CD4-positive, alpha-beta T cell (primary cell): Measurements from ENCODE around the gene AVPR1A. TPM values are rescaled to one million over a fixed set of nuclear protein-coding genes. Genes with fewer than 3 reads are reported as not detected.
A peak's percentile ranks its signal among the peaks of the same experiment; 100 is the strongest.

Experiments
- ATAC-seq: fragments of 200-7000 bp; cut with Tn5 transposase; one replicate; pipeline ENCODE4 v1.10.0; 2022; ENCODE audit warnings: mild to moderate bottlenecking; ENCODE audit not compliant: poor library complexity
- CTCF ChIA-PET: fragments of 350-600 bp; sonication (Branson Sonifier 250); formaldehyde crosslinking; loops from one replicate; lab custom pipeline; 2021; ENCODE audit warnings: antibody characterized with exemption, inconsistent platforms; lab: Charles Lee
- POLR2A ChIA-PET: fragments of 350-600 bp; sonication (Branson Sonifier 250); formaldehyde crosslinking; loops from one replicate; lab custom pipeline; 2021; ENCODE audit warnings: antibody characterized with exemption, inconsistent platforms; lab: Charles Lee
- DNase-seq, 14 experiments: peaks; one replicate each; pipeline ENCODE4 v3.0.0-alpha.2; 2013 to 2020; ENCODE audit warnings: mixed read lengths in 2 of 14
- H3K27ac ChIP-seq, 2 donors: one replicate each; pipeline versions ENCODE4 v1.5.1 to v1.7.0; 2013; ENCODE audit warnings: low read length in 2 of 2, low read depth in 1 of 2, mild to moderate bottlenecking in 1 of 2
- H3K27me3 ChIP-seq, 2 experiments: 1 replicate in 1 of 2; 2 replicates in 1 of 2; pipeline versions ENCODE4 v1.6.1 to v1.7.0; 2013; ENCODE audit warnings: low read length in 2 of 2, control low read depth in 1 of 2, mild to moderate bottlenecking in 1 of 2, moderate library complexity in 1 of 2; ENCODE audit not compliant: insufficient read depth in 2 of 2, control insufficient read depth in 1 of 2
- H3K36me3 ChIP-seq: one replicate; pipeline ENCODE4 v1.6.1; 2013; ENCODE audit warnings: low read length, control low read depth; ENCODE audit not compliant: insufficient read depth
- H3K4me1 ChIP-seq: one replicate; pipeline ENCODE4 v1.6.1; 2013; ENCODE audit warnings: low read length, control low read depth; ENCODE audit not compliant: insufficient read depth
- H3K4me3 ChIP-seq: one replicate; pipeline ENCODE4 v1.5.1; 2013; ENCODE audit warnings: mild to moderate bottlenecking, low read length, moderate library complexity
- H3K9me3 ChIP-seq, 2 experiments: 1 replicate in 1 of 2; 2 replicates in 1 of 2; pipeline versions ENCODE4 v1.6.1 to v1.7.0; 2013; ENCODE audit warnings: low read length in 2 of 2, mild to moderate bottlenecking in 2 of 2, control low read depth in 1 of 2, moderate library complexity in 1 of 2; ENCODE audit not compliant: control insufficient read depth in 1 of 2, insufficient read depth in 1 of 2
- H3K27ac Mint-ChIP-seq: one replicate; pipeline ENCODE4 v1.8.0; 2020; ENCODE audit warnings: mixed read lengths
- H3K27me3 Mint-ChIP-seq: one replicate; pipeline ENCODE4 v1.8.0; 2021; ENCODE audit warnings: mixed read lengths
- H3K36me3 Mint-ChIP-seq: one replicate; pipeline ENCODE4 v1.8.0; 2021; ENCODE audit warnings: low read depth, mixed read lengths
- H3K4me1 Mint-ChIP-seq: one replicate; pipeline ENCODE4 v1.8.0; 2021; ENCODE audit warnings: low read depth, mixed read lengths
- H3K4me3 Mint-ChIP-seq: one replicate; pipeline ENCODE4 v1.8.0; 2020; ENCODE audit warnings: mild to moderate bottlenecking, mixed read lengths
- H3K9me3 Mint-ChIP-seq: one replicate; pipeline ENCODE4 v1.8.0; 2020; ENCODE audit warnings: mixed read lengths
- CTCF ChIP-seq: fragments of 200-600 bp; IDR thresholded peaks from one replicate; pipeline ENCODE4 v1.8.0; 2022; ENCODE audit warnings: antibody characterized with exemption, mild to moderate bottlenecking
- intact Hi-C, 2 experiments: fragments of 100-400 bp; cut with DNase I in 1 of 2; cut with micrococcal nuclease in 1 of 2; formaldehyde crosslinking; loops; one replicate each; pipeline versions ENCODE4 v1.15.1 to v1.9.0; 2023 to 2025; cut with DNase I, micrococcal nuclease
- total RNA-seq, 174 experiments: library from RNA in 2 of 174; stranded (reverse) in 2 of 174; gene quantifications; one replicate each; pipeline ENCODE4 v1.2.3 and lab custom pipeline; 2021 to 2026

Gene AVPR1A
- total RNA-seq, 2 experiments from 2014 or later = not detected

- H3K36me3 ChIP-seq = no peaks in the 10 kb centered on the region
- Mint-ChIP-seq H3K9me3 (no peaks in the 10 kb centered on the region), H3K4me1 (peaks cover 16% of the 10 kb centered on the region), H3K27me3 (peaks cover 68% of the 10 kb centered on the region), H3K27ac (no peak overlapping the region), H3K36me3 (no peaks in the 10 kb centered on the region), H3K4me3 (peak overlapping the region; percentile 27)
- DNase-seq (peak in 3 of 14 experiments; percentile 1 to 11 (median 8)), ATAC-seq (no peak)
- intact Hi-C loops = no loop called here
- no peak overlapping the region for H3K4me3 ChIP-seq
- ChIA-PET CTCF (no interaction called here), POLR2A (no interaction called here)
- no peak overlapping the region for H3K27ac ChIP-seq
- peaks cover 32 to 58% of the 10 kb centered on the region in 2 experiments for H3K27me3 ChIP-seq
- peaks cover 14% of the 10 kb centered on the region for H3K4me1 ChIP-seq
- peaks cover 0 to 22% of the 10 kb centered on the region in 2 experiments for H3K9me3 ChIP-seq
- TF ChIP-seq CTCF = no peak
These were observed 771 bp upstream of the AVPR1A start for GRCh38 chr12:63151623-63152320.

- H3K27me3 Mint-ChIP-seq = peaks cover 73% of the 10 kb centered on the region
- peaks cover 32 to 58% of the 10 kb centered on the region in 2 experiments for H3K27me3 ChIP-seq
- ChIA-PET CTCF (no interaction called here), POLR2A (no interaction called here)
- H3K36me3 Mint-ChIP-seq = no peaks in the 10 kb centered on the region
- DNase-seq = no peak
- H3K27ac ChIP-seq = no peak overlapping the region
- no peak overlapping the region for H3K4me3 Mint-ChIP-seq
- no peak for ATAC-seq
- H3K36me3 ChIP-seq = no peaks in the 10 kb centered on the region
- intact Hi-C loops = no loop called here
- H3K27ac Mint-ChIP-seq = no peak overlapping the region
- H3K9me3 Mint-ChIP-seq = no peaks in the 10 kb centered on the region
- H3K9me3 ChIP-seq = peaks cover 0 to 22% of the 10 kb centered on the region in 2 experiments
- peaks cover 14% of the 10 kb centered on the region for H3K4me1 ChIP-seq
- TF ChIP-seq CTCF = no peak
- no peak overlapping the region for H3K4me3 ChIP-seq
- H3K4me1 Mint-ChIP-seq = peaks cover 16% of the 10 kb centered on the region
These were observed 890 bp downstream of the AVPR1A start for GRCh38 chr12:63149909-63150712.

GRCh38 chr12:63144556-63144955, 6.4 kb downstream of the AVPR1A start:
- no peak for DNase-seq
- no peak overlapping the region for H3K4me3 ChIP-seq
- H3K4me1 ChIP-seq = no peaks in the 10 kb centered on the region
- POLR2A ChIA-PET = no interaction called here
- CTCF ChIA-PET = no interaction called here
- H3K36me3 ChIP-seq = no peaks in the 10 kb centered on the region
- Mint-ChIP-seq H3K4me3 (no peak overlapping the region), H3K36me3 (no peaks in the 10 kb centered on the region), H3K4me1 (no peaks in the 10 kb centered on the region), H3K27me3 (peaks cover 26% of the 10 kb centered on the region), H3K27ac (no peak overlapping the region), H3K9me3 (no peaks in the 10 kb centered on the region)
- no peaks in the 10 kb centered on the region for H3K9me3 ChIP-seq
- ATAC-seq = no peak
- H3K27me3 ChIP-seq = peaks cover 0 to 9% of the 10 kb centered on the region in 2 experiments
- intact Hi-C loops = no loop called here
- no peak for TF ChIP-seq CTCF
- no peak overlapping the region for H3K27ac ChIP-seq
